ENCODE measurements around the gene DISP3. TPM values are rescaled to one million over a fixed set of nuclear protein-coding genes. Genes with fewer than 3 reads are reported as not detected.

DISP3 gene
- total and polyA plus RNA-seq, 9 of the 15 experiments (the other 6 are each of a cell fraction or from before 2014, with no cell fraction given), result 0.03 to 0.19 (median 0.15) TPM; not detected in 5

- intact Hi-C loops (cut with micrococcal nuclease), result no loop called here
- TF ChIP-seq ZNF146 (CRISPR knock-in tag; IDR thresholded peaks at IDR 0.05; ENCODE audit: unreplicated experiment), result no peak
- TF ChIP-seq CHD1 (IDR thresholded peaks at IDR 0.05; ENCODE audit: low read length), result no peak
- TF ChIP-seq NFRKB (IDR thresholded peaks at IDR 0.05; ENCODE audit: low read depth), result no peak
- TF ChIP-seq SMC3 (conservative IDR thresholded peaks at IDR 0.05; ENCODE audit: insufficient read depth, low read depth, low read length), result no peak
- no peak for TF ChIP-seq HNRNPH1 (optimal IDR thresholded peaks at IDR 0.05; ENCODE audit: low read depth, low read length)
- TF ChIP-seq RBM22 (IDR thresholded peaks at IDR 0.05; ENCODE audit: low read depth, low read length, poor library complexity, severe bottlenecking), result no peak
- no peak for TF ChIP-seq NFATC3 (IDR thresholded peaks at IDR 0.05)
- no peak for TF ChIP-seq THAP12 (CRISPR knock-in tag; IDR thresholded peaks at IDR 0.05)
- TF ChIP-seq ZNF23 (CRISPR knock-in tag; IDR thresholded peaks at IDR 0.05), result no peak
- no peak for TF ChIP-seq IFI16 (CRISPR knock-in tag; IDR thresholded peaks at IDR 0.05)
- TF ChIP-seq ARID3B (CRISPR knock-in tag; IDR thresholded peaks at IDR 0.05; ENCODE audit: borderline replicate concordance), result no peak
- BruUV-seq (replicated peaks), result no TSS peak
- Histone ChIP-seq H3K4me3 (no peak overlapping the region), H2AFZ (ENCODE audit: low read depth, low read length) (no peak overlapping the region), H3K9me3 (replicated peaks; ENCODE audit: control insufficient read depth, insufficient read depth, low read depth, low read length) (no peaks in the 10 kb centered on the region), H3K4me2 (ENCODE audit: insufficient read depth, low read length) (no peak overlapping the region), H3K27me3 (ENCODE audit: control insufficient read depth in 2 of 2, insufficient read depth in 2 of 2, low read length in 2 of 2) (peaks cover 34 to 49% of the 10 kb centered on the region in 2 experiments; a peak in 4 of 5 replicates), H4K20me1 (replicated peaks; ENCODE audit: control insufficient read depth, insufficient read depth, low read length) (peaks cover 11% of the 10 kb centered on the region; the same call in 1 of the 2 replicates), H3K9ac (ENCODE audit: insufficient read depth in 1 of 2, low read depth in 2 of 2, low read length in 2 of 2) (no peak overlapping the region), H3K4me1 (replicated peaks in 1 of 2; ENCODE audit: control insufficient read depth in 2 of 2, insufficient read depth in 2 of 2, low read length in 2 of 2) (peaks cover 0 to 10% of the 10 kb centered on the region in 2 experiments; a peak in 2 of 5 replicates), H3K27ac (ENCODE audit: extremely low read depth, low read depth, low read length) (no peak overlapping the region), H3K36me3 (ENCODE audit: control insufficient read depth, insufficient read depth, low read length) (no peaks in the 10 kb centered on the region), H3K9me1 (ENCODE audit: control insufficient read depth, insufficient read depth, low read length) (peaks cover 4% of the 10 kb centered on the region), H3K79me2 (ENCODE audit: control insufficient read depth, insufficient read depth, low read length) (no peaks in the 10 kb centered on the region)
- FAIRE-seq (no peak), DNase-seq (ENCODE audit: extremely low read depth in 1 of 4, low spot score in 3 of 4) (no peak), ATAC-seq (no peak)
- 1% methylated on average over 7 of the region's 7 CpGs for WGBS (ENCODE audit: insufficient coverage, low coverage, missing lambda C conversion rate)
- ChIA-PET POLR2A (no interaction called here), CTCF (ENCODE audit: low intra/inter-chr PET ratio) (no interaction called here)
- in situ Hi-C loops (cut with MboI), result no loop called here
Measured at GRCh38 chr1:11500881-11501280, 21.9 kb downstream of the DISP3 start.
